HCT116 (cell line): ENCODE measurements around the gene SLC16A3.

Experiments
- CEBPB ChIP-seq: IDR thresholded peaks from 2 replicates; pipeline ENCODE4 v1.6.1; 2012; ENCODE audit warnings: low read depth
- CTCF ChIP-seq, 3 experiments: fragments of 200-600 bp in 1 of 3; sonication (generic) in 1 of 3; IDR thresholded peaks in 2 of 3; conservative IDR thresholded peaks in 1 of 3; 2 replicates each; pipeline ENCODE4 v1.5.1; 2012 to 2017; ENCODE audit warnings: low read depth in 2 of 3, low read length in 2 of 3, antibody characterized with exemption in 1 of 3, borderline replicate concordance in 1 of 3, control low read depth in 1 of 3, mild to moderate bottlenecking in 1 of 3, mixed read lengths in 1 of 3, mixed run types in 1 of 3, moderate library complexity in 1 of 3; ENCODE audit not compliant: insufficient read depth in 1 of 3
- EGR1 ChIP-seq: IDR thresholded peaks from 2 replicates; pipeline ENCODE4 v1.6.1; 2012; ENCODE audit warnings: low read depth
- EZH2 ChIP-seq: fragments of 200-600 bp; sonication (generic); IDR thresholded peaks from 2 replicates; pipeline ENCODE4 v1.6.1; 2017; ENCODE audit warnings: antibody characterized with exemption, mixed run types
- JUND ChIP-seq: IDR thresholded peaks from 2 replicates; pipeline ENCODE4 v1.6.1; 2012
- POLR2A ChIP-seq: IDR thresholded peaks from 2 replicates; pipeline ENCODE4 v1.7.0; 2011; ENCODE audit warnings: borderline replicate concordance; ENCODE audit not compliant: insufficient read depth, insufficient read length; ENCODE audit errors: extremely low read depth
- REST ChIP-seq: IDR thresholded peaks from 2 replicates; pipeline ENCODE4 v1.6.1; 2012; ENCODE audit warnings: low read depth
- TCF7L2 ChIP-seq: IDR thresholded peaks from 2 replicates; pipeline ENCODE4 v1.7.0; 2011; ENCODE audit warnings: borderline replicate concordance, inconsistent platforms; ENCODE audit not compliant: insufficient read depth, insufficient read length; ENCODE audit errors: extremely low read depth
- ZFX ChIP-seq: fragments of 450-650 bp; IDR thresholded peaks from 2 replicates; pipeline ENCODE4 v1.6.1; 2017
- TF ChIP-seq, protein P1 (sequence below): IDR thresholded peaks from 2 replicates; pipeline ENCODE4 v1.6.1; 2012
- TF ChIP-seq, protein P2 (sequence below): IDR thresholded peaks from 2 replicates; pipeline ENCODE4 v1.6.1; 2012

- TF ChIP-seq ZFX (no peak), POLR2A (no peak), CTCF (IDR thresholded peaks at IDR 0.05 in 2 of 3, conservative IDR thresholded peaks at IDR 0.05 in 1 of 3; ENCODE audit: borderline replicate concordance in 1 of 3, insufficient read depth in 1 of 3, low read depth in 2 of 3, low read length in 2 of 3) (no peak), CEBPB (no peak), EZH2 (no peak), REST (no peak), JUND (no peak), TCF7L2 (no peak), EGR1 (no peak)
- TF ChIP-seq, protein P1, sequence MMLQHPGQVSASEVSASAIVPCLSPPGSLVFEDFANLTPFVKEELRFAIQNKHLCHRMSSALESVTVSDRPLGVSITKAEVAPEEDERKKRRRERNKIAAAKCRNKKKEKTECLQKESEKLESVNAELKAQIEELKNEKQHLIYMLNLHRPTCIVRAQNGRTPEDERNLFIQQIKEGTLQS = no peak
- TF ChIP-seq, protein P2, sequence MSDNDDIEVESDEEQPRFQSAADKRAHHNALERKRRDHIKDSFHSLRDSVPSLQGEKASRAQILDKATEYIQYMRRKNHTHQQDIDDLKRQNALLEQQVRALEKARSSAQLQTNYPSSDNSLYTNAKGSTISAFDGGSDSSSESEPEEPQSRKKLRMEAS = no peak
Measured at GRCh38 chr17:82250868-82251500, 22.1 kb downstream of the SLC16A3 start.
